Left renal cortex interstitium (tissue), 4 donors: ENCODE measurements around the gene BSG. TPM values are rescaled to one million over a fixed set of nuclear protein-coding genes. Genes with fewer than 3 reads are reported as not detected.

Experiments
- DNase-seq, 4 donors: peaks; one replicate each; pipeline ENCODE4 v3.0.0-alpha.2; 2013; ENCODE audit warnings: low read depth in 4 of 4, low spot score in 2 of 4, missing footprints in 1 of 4
- polyA plus RNA-seq, 4 donors: library from polyadenylated mRNA; unstranded; fragments of 120-200 nt; gene quantifications; one replicate each; pipeline ENCODE4 v1.2.1, GENCODE V29; 2013; ENCODE audit not compliant: insufficient read length in 4 of 4

The BSG gene
- polyA plus RNA-seq, 4 donors: 392 to 568 (median 507) TPM

GRCh38 chr19:570937-571565 is 1.3 kb upstream of the BSG start:
- DNase-seq: peak in 1 of 4 donors; percentile 53

GRCh38 chr19:571566-571974 is 826 bp upstream of the BSG start:
- no peak for DNase-seq

- no peak for DNase-seq
These were observed 535 bp downstream of the BSG start for GRCh38 chr19:572743-573518.

- DNase-seq: no peak
These were observed 1.1 kb downstream of the BSG start for GRCh38 chr19:573519-573825.

- no peak for DNase-seq
These were observed 2.5 kb downstream of the BSG start for GRCh38 chr19:574658-575526.

GRCh38 chr19:575527-576506 is 3.4 kb downstream of the BSG start:
- no peak for DNase-seq

GRCh38 chr19:576768-577438 is 4.5 kb downstream of the BSG start:
- no peak for DNase-seq

GRCh38 chr19:577439-578392 is 5.3 kb downstream of the BSG start:
- no peak for DNase-seq

- no peak for DNase-seq
These were observed 6.9 kb downstream of the BSG start for GRCh38 chr19:579111-579841.

- no peak for DNase-seq
These were observed 7.4 kb downstream of the BSG start for GRCh38 chr19:579842-580155.

- DNase-seq: no peak
These were observed 8.0 kb downstream of the BSG start for GRCh38 chr19:580274-580835.

GRCh38 chr19:581399-582111 is 9.2 kb downstream of the BSG start:
- no peak for DNase-seq

- DNase-seq: no peak
These were observed 10.3 kb downstream of the BSG start for GRCh38 chr19:582497-583197.

- DNase-seq: no peak
These were observed 11.0 kb downstream of the BSG start for GRCh38 chr19:583198-583967.

- DNase-seq: no peak
These were observed 11.5 kb downstream of the BSG start for GRCh38 chr19:583968-584239.
